Omental fat pad (tissue), 4 donors: ENCODE measurements around the gene GLYATL2. TPM values are rescaled to one million over a fixed set of nuclear protein-coding genes. Genes with fewer than 3 reads are reported as not detected.

Experiments used
- ATAC-seq: fragments of 150-250 bp; one replicate; pipeline ENCODE4 v1.9.1; 2016; ENCODE audit warnings: mild to moderate bottlenecking, moderate library complexity; ENCODE audit not compliant: low FRiP score
- DNase-seq: peaks from one replicate; pipeline ENCODE4 v3.0.0-alpha.2; 2019; ENCODE audit warnings: low spot score
- total RNA-seq, 4 donors: library from RNA; depleted of rRNA; stranded (reverse); fragments of >200 nt; gene quantifications; one replicate each; pipeline ENCODE4 v1.1.0, GENCODE V29; 2016
- TF ChIP-seq, protein P1 (sequence below), 3 donors: fragments of 450-650 bp; IDR thresholded peaks; one replicate each; pipeline ENCODE4 v1.5.1; 2016 to 2017; ENCODE audit warnings: antibody characterized with exemption in 3 of 3, mild to moderate bottlenecking in 3 of 3, moderate library complexity in 2 of 3

The GLYATL2 gene
- total RNA-seq, 4 donors from 2014 or later: not detected

DNA sequence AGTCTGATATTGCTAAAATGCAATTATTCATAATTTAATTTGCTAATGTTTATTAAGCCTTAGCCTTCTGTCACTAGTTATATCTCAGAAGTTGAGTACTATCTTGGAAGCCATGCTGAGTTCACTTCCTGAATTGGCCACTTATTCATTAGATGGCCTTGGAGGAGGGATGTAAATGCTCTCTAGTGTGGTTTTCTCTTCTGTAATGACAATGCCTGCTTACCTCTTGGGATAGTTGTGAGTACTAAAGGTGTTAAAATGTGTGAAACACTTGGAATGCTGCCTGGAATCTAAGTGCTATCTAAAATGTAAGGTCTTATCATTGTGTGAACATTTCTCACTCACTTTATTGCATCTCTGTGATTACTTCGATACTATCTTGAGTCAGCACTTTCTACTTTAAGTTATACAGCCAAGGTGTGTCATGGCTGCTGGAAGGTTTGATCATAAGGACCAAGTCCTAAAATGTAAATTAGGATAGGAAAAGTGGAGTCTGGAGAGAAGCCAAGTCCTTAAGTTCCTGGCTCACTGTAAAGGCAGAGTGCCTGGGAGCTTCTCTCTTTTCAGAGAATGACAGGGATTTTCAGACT, 12.4 kb downstream of the GLYATL2 start:
- TF ChIP-seq, protein P1, sequence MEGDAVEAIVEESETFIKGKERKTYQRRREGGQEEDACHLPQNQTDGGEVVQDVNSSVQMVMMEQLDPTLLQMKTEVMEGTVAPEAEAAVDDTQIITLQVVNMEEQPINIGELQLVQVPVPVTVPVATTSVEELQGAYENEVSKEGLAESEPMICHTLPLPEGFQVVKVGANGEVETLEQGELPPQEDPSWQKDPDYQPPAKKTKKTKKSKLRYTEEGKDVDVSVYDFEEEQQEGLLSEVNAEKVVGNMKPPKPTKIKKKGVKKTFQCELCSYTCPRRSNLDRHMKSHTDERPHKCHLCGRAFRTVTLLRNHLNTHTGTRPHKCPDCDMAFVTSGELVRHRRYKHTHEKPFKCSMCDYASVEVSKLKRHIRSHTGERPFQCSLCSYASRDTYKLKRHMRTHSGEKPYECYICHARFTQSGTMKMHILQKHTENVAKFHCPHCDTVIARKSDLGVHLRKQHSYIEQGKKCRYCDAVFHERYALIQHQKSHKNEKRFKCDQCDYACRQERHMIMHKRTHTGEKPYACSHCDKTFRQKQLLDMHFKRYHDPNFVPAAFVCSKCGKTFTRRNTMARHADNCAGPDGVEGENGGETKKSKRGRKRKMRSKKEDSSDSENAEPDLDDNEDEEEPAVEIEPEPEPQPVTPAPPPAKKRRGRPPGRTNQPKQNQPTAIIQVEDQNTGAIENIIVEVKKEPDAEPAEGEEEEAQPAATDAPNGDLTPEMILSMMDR (IDR thresholded peaks at IDR 0.05): no peak
- no peak for ATAC-seq
- DNase-seq: no peak

DNA sequence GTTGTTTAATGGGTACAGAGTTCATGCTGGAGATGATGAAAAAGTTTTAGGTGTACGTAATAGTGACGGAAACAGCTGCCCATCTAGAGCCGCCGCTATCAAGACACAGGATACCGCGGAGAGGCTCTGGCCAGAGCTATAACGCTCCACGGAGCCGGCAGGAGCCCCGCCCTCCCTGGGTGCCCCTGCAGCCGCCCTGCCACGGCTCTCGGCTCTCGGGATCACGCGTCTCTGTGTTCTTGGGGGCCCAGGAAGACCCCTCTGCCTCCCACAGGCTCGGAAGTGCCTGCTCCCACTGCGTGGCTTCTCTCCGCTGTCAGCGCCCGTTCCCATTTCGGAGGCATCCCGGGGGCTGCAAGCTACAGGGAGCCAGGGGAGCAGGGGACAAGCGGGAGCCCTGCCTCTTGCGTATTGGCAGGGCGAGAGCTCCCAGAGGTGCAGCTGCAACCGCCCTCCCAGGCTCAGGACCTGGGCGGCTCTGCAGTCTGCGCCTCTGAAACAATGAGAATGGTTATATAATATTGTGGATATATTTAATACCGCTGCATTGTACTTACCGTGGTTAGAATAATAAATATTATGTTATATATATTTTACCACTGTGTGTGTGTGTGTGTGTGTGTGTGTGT, 13.7 kb downstream of the GLYATL2 start:
- TF ChIP-seq, protein P1 (IDR thresholded peaks at IDR 0.05): no peak
- ATAC-seq (no peak), DNase-seq (no peak)

DNA sequence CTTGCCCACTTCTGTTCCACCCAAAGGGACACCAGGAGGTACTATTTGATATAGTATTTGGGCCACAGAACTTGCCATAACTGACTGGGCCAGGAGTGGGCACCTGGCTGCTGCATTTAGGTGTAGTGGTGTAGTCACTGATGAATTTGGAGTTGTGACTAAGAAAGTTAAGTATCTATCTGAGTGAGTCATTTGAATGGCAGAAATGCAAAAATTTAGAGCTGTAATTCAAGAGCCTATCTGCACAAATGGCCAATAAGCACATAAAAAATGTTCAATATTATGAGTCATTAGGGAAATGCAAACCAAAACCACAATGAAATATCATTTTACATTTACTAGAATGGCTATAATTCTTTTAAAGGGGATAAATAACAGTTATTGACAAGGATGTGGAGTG, 14.7 kb downstream of the GLYATL2 start:
- ATAC-seq (no peak), DNase-seq (no peak)
- TF ChIP-seq, protein P1 (IDR thresholded peaks at IDR 0.05): no peak

DNA sequence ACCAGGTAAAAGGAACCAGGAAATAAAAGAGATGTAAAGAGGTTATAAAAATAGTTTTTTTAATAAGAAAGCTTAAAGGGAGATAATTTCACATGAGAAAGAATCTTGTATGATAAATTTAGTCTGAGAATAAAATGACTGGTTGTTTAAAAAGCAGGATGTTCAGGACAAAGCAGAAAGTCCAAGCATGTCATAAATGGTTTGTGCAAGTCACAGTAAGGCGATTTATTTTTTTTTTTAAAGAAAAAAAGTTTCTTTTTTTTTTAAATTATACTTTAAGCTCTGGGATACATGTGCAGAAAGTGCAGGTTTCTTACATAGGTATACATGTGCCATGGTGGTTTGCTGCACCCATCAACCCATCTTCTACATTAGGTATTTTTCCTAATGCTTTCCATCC, 30.8 kb downstream of the GLYATL2 start:
- TF ChIP-seq, protein P1 (IDR thresholded peaks at IDR 0.05): no peak
- no peak for DNase-seq
- ATAC-seq: no peak

DNA sequence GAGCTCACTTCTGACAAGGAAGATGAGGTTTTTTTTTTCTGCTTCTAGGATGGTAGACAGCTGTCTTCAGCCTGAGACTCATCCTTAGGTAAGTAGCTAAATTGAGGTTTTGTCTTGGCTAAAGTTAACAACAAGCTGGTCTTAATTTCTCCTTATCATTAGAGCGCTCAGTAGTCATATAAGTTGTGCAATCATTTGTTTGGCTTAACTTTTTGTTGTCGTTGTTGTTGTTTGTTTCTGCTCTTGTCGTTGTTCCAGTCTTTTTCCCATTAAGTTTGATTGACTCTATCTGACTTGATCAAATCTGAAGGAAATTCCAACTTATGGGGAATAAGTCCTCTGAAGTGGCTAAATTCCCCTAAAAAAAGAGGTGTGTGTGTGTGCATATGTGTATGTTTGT, 33.0 kb downstream of the GLYATL2 start:
- ATAC-seq (no peak), DNase-seq (no peak)
- TF ChIP-seq, protein P1 (IDR thresholded peaks at IDR 0.05): no peak

DNA sequence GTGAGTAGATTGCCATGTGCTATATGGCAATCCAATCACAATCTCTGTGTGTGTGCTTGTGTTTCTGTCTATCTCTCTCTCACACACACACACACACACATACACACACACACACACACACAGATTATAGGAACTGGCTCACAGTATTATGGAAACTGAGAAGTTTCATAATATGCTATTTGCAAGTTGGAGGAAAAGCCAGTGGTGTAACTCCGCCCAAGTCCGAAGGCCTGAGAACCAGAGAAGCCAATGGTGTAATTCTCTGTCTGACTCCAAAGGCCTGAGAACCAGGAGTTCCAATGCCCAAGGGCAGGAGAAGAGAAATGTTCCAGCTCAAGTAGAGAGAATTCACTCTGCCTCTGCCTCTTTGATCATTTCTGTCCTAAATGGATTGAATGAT, 37.2 kb downstream of the GLYATL2 start:
- DNase-seq (no peak), ATAC-seq (no peak)
- TF ChIP-seq, protein P1 (IDR thresholded peaks at IDR 0.05): no peak

DNA sequence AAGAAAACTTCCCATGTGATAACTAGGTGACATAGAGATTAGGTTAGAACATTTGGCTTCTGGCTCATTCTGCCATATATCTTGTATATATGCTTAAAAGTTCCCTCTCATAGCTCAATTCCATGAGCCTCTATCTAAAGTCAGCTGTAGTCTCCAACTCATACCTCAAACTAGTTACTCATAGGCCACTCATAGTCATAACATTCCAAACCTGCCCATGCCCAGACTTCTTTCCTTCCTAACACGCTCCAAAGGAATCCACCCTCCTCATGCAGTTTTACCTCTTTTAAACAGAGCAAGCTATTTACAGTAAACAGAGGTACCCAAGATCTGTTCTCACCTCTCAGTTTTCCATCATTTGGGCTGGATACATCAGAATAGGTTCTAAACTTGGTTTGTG, 39.4 kb downstream of the GLYATL2 start:
- TF ChIP-seq, protein P1 (IDR thresholded peaks at IDR 0.05): no peak
- DNase-seq (no peak), ATAC-seq (no peak)
